Activated effector memory CD4-positive, alpha-beta T cell treated with anti-CD3 and anti-CD28 coated beads, Interleukin-2, amount 50 U/mL, for 16 hours (primary cell): ENCODE results near the gene CNNM2.
"Not testable (repeated sequence)": the region's sequence is repeated elsewhere in the genome, so short reads cannot be mapped to it uniquely, and the experiment has no call there.

Experiments used
- DNase-seq: peaks from one replicate; pipeline ENCODE4 v3.0.0-alpha.2; 2020

Gene CNNM2

GRCh38 chr10:103111031-103111917 is 193.2 kb downstream of the CNNM2 start:
- no peak for DNase-seq

- DNase-seq = no peak
Observed at GRCh38 chr10:103111918-103112877, 194.1 kb downstream of the CNNM2 start.

- no peak for DNase-seq
Observed at GRCh38 chr10:103114876-103115275, 196.8 kb downstream of the CNNM2 start.

- no peak for DNase-seq
Observed at GRCh38 chr10:103117247-103117646, 199.2 kb downstream of the CNNM2 start.

GRCh38 chr10:103120546-103120945 is 202.5 kb downstream of the CNNM2 start:
- DNase-seq = no peak

- DNase-seq = no peak
Observed at GRCh38 chr10:103120977-103121735, 203.1 kb downstream of the CNNM2 start.

GRCh38 chr10:103123282-103124024 is 205.4 kb downstream of the CNNM2 start:
- no peak for DNase-seq

- no peak for DNase-seq
Observed at GRCh38 chr10:103124420-103125096, 206.5 kb downstream of the CNNM2 start.

- DNase-seq = no peak
Observed at GRCh38 chr10:103125323-103126267, 207.5 kb downstream of the CNNM2 start.

- DNase-seq = no peak
Observed at GRCh38 chr10:103127241-103127640, 209.1 kb downstream of the CNNM2 start.

GRCh38 chr10:103130180-103130579 is 212.1 kb downstream of the CNNM2 start:
- DNase-seq = not testable (repeated sequence)

GRCh38 chr10:103130910-103131309 is 212.8 kb downstream of the CNNM2 start:
- no peak for DNase-seq

GRCh38 chr10:103135168-103135567 is 217.1 kb downstream of the CNNM2 start:
- DNase-seq = not testable (repeated sequence)

- no peak for DNase-seq
Observed at GRCh38 chr10:103139803-103140202, 221.7 kb downstream of the CNNM2 start.
